NCI-H2029 treated with DMSO at 0.1 percent for 48 hours (cell line): ENCODE measurements around the gene KRT86.

Experiments
- DNase-seq: peaks from one replicate; lab custom pipeline; 2025; lab: John Stamatoyannopoulos, UW

The KRT86 gene

GRCh38 chr12:52356762-52357580 is 82.5 kb downstream of the KRT86 start:
- no peak for DNase-seq
